HG02840 (cell line): ENCODE data around the gene SIPA1L3.
"Not testable (repeated sequence)": the region's sequence is repeated elsewhere in the genome, so short reads cannot be mapped to it uniquely, and the experiment has no call there.

ENCODE experiments used
- ATAC-seq: cut with Tn5 transposase; IDR thresholded peaks from one replicate; pipeline ENCODE4 v1.9.1; 2021; ENCODE audit warnings: mild to moderate bottlenecking, moderate library complexity, moderate number of reproducible peaks; ENCODE audit not compliant: unreplicated experiment, low FRiP score

Gene SIPA1L3, protein sequence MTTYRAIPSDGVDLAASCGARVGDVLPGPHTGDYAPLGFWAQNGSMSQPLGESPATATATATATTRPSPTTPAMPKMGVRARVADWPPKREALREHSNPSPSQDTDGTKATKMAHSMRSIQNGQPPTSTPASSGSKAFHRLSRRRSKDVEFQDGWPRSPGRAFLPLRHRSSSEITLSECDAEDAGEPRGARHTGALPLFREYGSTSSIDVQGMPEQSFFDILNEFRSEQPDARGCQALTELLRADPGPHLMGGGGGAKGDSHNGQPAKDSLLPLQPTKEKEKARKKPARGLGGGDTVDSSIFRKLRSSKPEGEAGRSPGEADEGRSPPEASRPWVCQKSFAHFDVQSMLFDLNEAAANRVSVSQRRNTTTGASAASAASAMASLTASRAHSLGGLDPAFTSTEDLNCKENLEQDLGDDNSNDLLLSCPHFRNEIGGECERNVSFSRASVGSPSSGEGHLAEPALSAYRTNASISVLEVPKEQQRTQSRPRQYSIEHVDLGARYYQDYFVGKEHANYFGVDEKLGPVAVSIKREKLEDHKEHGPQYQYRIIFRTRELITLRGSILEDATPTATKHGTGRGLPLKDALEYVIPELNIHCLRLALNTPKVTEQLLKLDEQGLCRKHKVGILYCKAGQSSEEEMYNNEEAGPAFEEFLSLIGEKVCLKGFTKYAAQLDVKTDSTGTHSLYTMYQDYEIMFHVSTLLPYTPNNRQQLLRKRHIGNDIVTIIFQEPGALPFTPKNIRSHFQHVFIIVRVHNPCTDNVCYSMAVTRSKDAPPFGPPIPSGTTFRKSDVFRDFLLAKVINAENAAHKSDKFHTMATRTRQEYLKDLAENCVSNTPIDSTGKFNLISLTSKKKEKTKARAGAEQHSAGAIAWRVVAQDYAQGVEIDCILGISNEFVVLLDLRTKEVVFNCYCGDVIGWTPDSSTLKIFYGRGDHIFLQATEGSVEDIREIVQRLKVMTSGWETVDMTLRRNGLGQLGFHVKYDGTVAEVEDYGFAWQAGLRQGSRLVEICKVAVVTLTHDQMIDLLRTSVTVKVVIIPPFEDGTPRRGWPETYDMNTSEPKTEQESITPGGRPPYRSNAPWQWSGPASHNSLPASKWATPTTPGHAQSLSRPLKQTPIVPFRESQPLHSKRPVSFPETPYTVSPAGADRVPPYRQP (N-terminal part only)

DNA sequence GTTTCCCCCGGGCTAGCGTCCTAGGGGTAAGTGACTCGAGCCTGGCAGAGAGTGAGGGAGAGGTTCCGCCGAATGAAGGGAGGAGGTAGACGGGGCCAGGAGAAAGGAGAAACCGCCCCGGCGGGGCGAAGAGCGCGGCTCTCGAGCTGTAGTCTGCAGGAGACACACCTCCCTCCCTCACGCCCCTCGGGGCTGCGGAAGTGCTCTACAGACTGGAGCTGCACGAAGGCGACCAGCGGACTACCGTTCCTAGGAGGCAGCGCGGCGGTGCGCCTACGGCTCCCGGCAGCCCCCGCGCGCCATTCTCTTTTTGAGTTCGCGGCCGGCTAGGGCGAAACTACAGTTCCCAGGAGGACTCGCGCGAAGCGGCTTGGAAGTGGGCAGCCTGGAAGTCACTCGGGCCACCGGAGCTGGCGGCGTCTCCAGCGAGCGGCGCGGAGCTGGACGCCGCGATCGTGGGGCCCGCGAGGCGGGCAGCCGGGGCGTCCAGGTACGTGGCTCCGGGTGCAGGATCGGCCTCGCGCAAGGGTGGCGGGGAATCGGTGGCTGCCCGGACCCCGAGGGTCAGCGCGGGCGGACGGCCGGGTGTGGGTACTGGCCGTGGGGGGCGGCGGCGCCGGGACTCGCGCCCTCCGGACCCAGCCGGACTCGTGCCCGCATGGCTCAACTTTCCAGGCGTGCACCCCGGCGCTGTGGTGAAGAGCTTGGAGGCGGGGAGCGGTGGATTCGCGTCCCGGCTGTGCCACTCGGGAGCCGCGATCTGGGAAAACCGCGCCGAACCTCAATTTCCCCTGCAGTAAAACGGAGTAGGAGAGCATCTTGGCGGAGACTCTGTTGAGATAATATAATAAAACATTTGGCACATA is at the start of gene SIPA1L3:
SIPA1L3 (plus strand) TSS at position 340 of the 866 bp plus-strand sequence. CDS start 174,358 bp downstream, outside the sequence.
- ATAC-seq = peak; percentile 82

GRCh38 chr19:37864501-37864900 is 42.5 kb upstream of the SIPA1L3 start:
- ATAC-seq = no peak

- not testable (repeated sequence) for ATAC-seq
Measured at GRCh38 chr19:37865930-37866329, 41.1 kb upstream of the SIPA1L3 start.

DNA sequence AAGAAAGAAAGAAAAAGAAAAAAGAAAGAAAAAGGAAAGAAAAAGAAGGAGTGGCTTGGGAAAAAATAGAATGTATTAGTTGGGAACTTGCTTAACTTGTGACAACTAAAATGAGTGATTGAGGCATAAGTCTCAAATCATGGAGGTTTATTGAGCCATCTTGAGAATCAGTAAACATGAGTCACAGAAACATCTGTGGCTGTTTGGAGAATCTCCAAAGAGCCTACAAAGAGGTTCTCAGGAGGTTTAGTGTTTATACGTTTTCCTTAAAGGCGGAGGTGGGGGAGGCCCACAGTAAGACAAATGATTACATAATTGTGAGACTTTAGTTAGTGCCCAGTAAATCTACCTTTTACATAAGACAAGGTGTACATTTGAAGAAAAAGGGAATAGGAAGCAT is 39.2 kb upstream of the SIPA1L3 start:
- no peak for ATAC-seq

GRCh38 chr19:37869766-37870340 is 37.2 kb upstream of the SIPA1L3 start:
- no peak for ATAC-seq

- no peak for ATAC-seq
Measured at GRCh38 chr19:37872383-37872782, 34.6 kb upstream of the SIPA1L3 start.

- no peak for ATAC-seq
Measured at GRCh38 chr19:37874784-37875183, 32.2 kb upstream of the SIPA1L3 start.

DNA sequence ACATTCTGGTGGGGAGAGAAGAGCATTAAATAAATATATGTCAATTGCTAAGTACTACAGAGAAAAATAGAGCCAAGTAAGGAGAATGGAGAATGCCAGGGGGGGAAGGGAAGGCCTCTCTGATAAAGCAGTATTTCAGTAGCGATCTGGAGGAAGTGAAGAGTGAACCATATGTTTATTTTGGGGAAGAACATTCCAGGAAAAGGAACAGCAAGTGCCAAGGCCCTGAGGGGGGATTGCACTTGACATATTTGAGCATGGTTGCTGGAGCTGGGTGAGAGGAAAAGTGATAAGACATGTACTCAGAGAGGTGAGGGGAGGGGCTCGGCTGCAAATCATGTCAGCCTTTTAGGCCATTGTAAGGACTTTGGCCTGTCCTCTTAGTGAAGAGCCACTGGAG is 31.0 kb upstream of the SIPA1L3 start:
- ATAC-seq = no peak

GRCh38 chr19:37877147-37877546 is 29.9 kb upstream of the SIPA1L3 start:
- ATAC-seq = no peak

GRCh38 chr19:37885392-37885791 is 21.6 kb upstream of the SIPA1L3 start:
- ATAC-seq = no peak

DNA sequence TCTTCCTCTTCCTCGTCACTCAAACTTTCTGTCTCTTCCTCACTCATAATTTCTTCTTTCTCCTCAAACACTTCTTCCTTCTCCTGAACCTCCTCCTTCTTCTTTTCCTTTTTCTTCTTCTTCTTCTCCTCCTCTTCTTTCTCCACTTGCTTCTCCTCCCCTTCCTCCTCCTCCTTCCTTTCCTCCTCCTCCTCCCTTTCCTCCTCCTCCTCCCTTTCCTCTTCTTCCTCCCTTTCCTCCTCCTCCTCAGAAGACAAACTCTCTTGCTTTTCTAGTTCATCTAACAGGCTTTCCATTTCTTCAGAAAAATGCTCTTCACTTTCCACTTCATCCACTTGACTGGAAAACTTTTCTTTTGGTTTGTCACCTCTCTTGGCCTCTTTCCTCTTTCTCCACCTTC is 20.4 kb upstream of the SIPA1L3 start:
- no peak for ATAC-seq

DNA sequence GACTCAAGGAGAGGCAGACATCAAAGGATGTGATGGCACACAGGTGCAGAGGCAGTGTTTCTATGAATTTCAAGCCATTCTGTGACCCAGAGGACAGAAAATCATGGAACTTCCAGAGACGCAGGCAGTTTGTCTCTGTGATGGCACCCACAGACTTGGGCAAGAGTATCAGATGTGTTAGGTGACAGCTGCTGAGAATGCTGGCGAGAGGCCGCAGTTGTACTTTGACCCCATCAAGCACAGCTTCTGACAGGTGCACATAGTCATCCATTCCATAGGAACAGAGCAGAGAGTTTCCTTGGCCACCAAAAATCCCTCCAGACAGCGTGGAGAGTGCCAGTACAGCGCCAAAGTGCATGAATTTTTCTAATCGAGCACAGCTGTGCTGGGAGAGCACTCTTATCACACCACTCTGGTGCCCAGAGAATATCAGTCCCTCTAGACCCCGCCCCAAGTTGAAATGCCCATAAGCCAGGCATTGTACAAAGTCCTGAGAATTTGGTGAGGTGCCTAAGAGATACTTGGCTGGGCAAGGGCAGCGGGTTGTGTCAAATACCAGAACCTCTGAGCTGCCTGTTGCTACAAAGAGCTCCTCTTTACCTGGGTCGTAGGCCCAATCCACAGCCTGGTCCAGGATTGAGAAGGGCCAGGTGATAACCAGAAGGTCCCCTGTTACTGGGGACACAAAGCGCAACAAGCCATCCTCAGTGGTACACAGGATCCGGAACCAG is 13.0 kb upstream of the SIPA1L3 start:
- ATAC-seq = no peak

DNA sequence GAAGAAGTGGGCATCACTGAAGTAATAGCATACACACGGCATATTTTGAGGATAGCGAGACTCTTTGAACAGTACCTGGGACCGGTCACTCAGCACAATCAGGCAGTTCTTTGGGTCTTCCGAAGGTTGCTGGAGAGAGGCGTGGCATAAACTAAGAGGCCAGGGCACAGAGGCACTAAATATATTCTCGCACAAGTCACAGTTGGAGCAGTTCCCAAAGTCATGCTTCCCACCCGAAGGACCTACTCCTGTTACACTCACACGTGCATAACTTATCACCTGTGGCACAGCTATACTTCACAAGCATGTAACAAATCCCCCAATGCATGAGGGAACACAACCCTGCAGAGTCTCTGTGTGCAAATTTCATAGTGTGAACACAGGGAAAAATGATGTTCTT is 10.8 kb upstream of the SIPA1L3 start:
- no peak for ATAC-seq

GRCh38 chr19:37899453-37899852 is 7.6 kb upstream of the SIPA1L3 start:
- no peak for ATAC-seq

GRCh38 chr19:37899966-37900365 is 7.0 kb upstream of the SIPA1L3 start:
- no peak for ATAC-seq

- ATAC-seq = no peak
Measured at GRCh38 chr19:37902668-37903067, 4.3 kb upstream of the SIPA1L3 start.

GRCh38 chr19:37903096-37903495 is 3.9 kb upstream of the SIPA1L3 start:
- ATAC-seq = no peak

GRCh38 chr19:37905946-37906868 is 801 bp upstream of the SIPA1L3 start, which contains the start of gene WDR87:
WDR87 (minus strand) TSS chr19:37906594; CDS start chr19:37898239, 8,355 bp downstream.
- ATAC-seq = peak; percentile 35
